ENCODE results near the gene FGD4. TPM values are rescaled to one million over a fixed set of nuclear protein-coding genes. Genes with fewer than 3 reads are reported as not detected.

The FGD4 gene
- total and polyA plus RNA-seq, 2 donors (not counting 3 experiments of a cell fraction or from before 2014, with no cell fraction given), result 6.6 to 44.7 TPM

DNA sequence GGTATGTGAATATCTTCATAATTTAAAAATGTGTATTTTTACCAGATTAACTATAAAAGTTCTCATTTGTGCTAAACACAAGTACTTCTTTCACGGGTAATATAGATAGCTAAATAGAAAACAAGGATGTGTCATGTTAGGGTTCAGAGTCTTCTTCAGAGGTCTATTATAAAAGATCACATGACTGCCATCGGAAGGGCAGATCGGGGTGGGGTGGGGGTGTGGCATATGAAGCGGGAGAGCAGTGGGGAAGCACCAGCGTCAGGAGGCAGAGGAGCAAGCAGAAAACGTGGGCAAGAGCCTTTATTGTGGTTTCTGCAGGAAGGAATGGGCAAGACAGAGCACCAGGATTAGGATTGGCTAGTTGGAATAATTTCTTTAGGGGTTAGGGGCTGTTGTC, 216.1 kb downstream of the FGD4 start:
- Histone ChIP-seq H3K4me2 (ENCODE audit: insufficient read depth, low read length) (no peak overlapping the region), H3K4me3 (replicated peaks in 1 of 3; ENCODE audit: insufficient read depth in 1 of 3, low read depth in 1 of 3, low read length in 3 of 3) (no peak overlapping the region), H3K27ac (ENCODE audit: insufficient read depth, low read depth, low read length) (no peak overlapping the region)

More for the DNA sequence above, 216.1 kb downstream of the FGD4 start:
- H4K20me1 ChIP-seq (replicated peaks; ENCODE audit: control insufficient read depth, extremely low read depth, insufficient read depth, low read length), result no peaks in the 10 kb centered on the region
- FAIRE-seq (no peak), DNase-seq (ENCODE audit: low read depth, low spot score) (no peak)
- CTCF ChIA-PET, result no interaction called here
- dilution Hi-C loops (cut with MboI; ENCODE audit: extremely low pct_ligation_motif_present, low sequenced_read_pairs) (no loop called here), intact Hi-C loops (cut with micrococcal nuclease) (no loop called here)
- H3K36me3 ChIP-seq (ENCODE audit: control insufficient read depth in 2 of 2, extremely low read depth in 1 of 2, insufficient read depth in 2 of 2, low read length in 2 of 2), result peaks cover 14 to 19% of the 10 kb centered on the region in 2 experiments
- peaks cover 16% of the 10 kb centered on the region for H3K4me1 ChIP-seq (ENCODE audit: control insufficient read depth, extremely low read depth, insufficient read depth, low read length)
- TF ChIP-seq FOS (IDR thresholded peaks at IDR 0.05; ENCODE audit: borderline replicate concordance, insufficient read depth, low read length) (no peak), MYC (IDR thresholded peaks at IDR 0.05; ENCODE audit: low read depth, low read length) (no peak), JUN (IDR thresholded peaks at IDR 0.05; ENCODE audit: borderline replicate concordance, insufficient read depth, insufficient read length, low read depth) (no peak), EZH2 (IDR thresholded peaks at IDR 0.05; ENCODE audit: borderline replicate concordance, low read depth, low read length, severe bottlenecking) (no peak), GATA2 (IDR thresholded peaks at IDR 0.05; ENCODE audit: insufficient read depth, insufficient read length, low read depth, low read length) (no peak), POLR2A (IDR thresholded peaks at IDR 0.05; ENCODE audit: low read depth, low read length) (no peak), CTCF (IDR thresholded peaks at IDR 0.05; ENCODE audit: extremely low read depth in 1 of 2, insufficient read depth in 1 of 2, low read depth in 1 of 2, low read length in 2 of 2) (no peak), POLR2AphosphoS5 (IDR thresholded peaks at IDR 0.05; ENCODE audit: insufficient read depth, low read depth, low read length) (no peak), MAX (IDR thresholded peaks at IDR 0.05; ENCODE audit: insufficient read depth, insufficient read length) (no peak)
- BruUV-seq (replicated peaks), result no TSS peak
- H3K9me1 ChIP-seq (replicated peaks; ENCODE audit: control insufficient read depth, extremely low read depth, insufficient read depth, low read length), result no peaks in the 10 kb centered on the region
- H2AFZ ChIP-seq (ENCODE audit: low read depth, low read length), result no peak overlapping the region
- POLR2A ChIA-PET, result no interaction called here
- H3K9me3 ChIP-seq (replicated peaks; ENCODE audit: control insufficient read depth, insufficient read depth, low read length), result no peaks in the 10 kb centered on the region
- no peak overlapping the region for H3K9ac ChIP-seq (replicated peaks; ENCODE audit: extremely low read depth, insufficient read depth, low read length)
- no peaks in the 10 kb centered on the region for H3K79me2 ChIP-seq (ENCODE audit: control insufficient read depth, insufficient read depth, low read length)
- H3K27me3 ChIP-seq (ENCODE audit: control insufficient read depth in 2 of 2, insufficient read depth in 2 of 2, low read length in 2 of 2), result no peaks in the 10 kb centered on the region

Data from endothelial cell of umbilical vein (primary cell).